Activated naive CD4-positive, alpha-beta T cell treated with anti-CD3 and anti-CD28 coated beads, Interleukin-2, amount 50 U/mL, for 16 hours (primary cell): ENCODE results near the gene SCARB2.

Experiments
- DNase-seq: peaks from one replicate; pipeline ENCODE4 v3.0.0-alpha.2; 2020

SCARB2 gene

DNA sequence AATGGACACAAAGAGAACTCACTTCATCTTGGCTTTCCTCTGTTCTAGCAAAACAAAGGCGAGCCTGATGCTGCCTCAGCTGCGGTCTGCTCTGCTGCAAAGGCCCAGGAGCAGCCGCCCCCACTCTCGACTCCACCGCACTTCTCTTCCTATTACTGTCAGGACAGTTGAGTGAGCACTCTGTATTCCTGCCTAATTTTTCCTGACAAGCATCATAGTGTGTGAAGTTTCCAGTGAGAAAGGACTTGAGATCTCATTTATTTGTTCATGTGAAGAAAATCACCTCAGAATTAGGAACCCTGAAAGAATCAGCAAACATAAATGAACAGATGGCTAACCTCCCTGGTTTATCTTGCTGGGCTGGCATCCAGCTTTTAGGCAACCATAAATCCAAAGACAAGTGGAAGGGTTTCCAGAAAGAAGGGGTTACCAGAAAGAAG, 15.6 kb downstream of the SCARB2 start:
- DNase-seq, result no peak

DNA sequence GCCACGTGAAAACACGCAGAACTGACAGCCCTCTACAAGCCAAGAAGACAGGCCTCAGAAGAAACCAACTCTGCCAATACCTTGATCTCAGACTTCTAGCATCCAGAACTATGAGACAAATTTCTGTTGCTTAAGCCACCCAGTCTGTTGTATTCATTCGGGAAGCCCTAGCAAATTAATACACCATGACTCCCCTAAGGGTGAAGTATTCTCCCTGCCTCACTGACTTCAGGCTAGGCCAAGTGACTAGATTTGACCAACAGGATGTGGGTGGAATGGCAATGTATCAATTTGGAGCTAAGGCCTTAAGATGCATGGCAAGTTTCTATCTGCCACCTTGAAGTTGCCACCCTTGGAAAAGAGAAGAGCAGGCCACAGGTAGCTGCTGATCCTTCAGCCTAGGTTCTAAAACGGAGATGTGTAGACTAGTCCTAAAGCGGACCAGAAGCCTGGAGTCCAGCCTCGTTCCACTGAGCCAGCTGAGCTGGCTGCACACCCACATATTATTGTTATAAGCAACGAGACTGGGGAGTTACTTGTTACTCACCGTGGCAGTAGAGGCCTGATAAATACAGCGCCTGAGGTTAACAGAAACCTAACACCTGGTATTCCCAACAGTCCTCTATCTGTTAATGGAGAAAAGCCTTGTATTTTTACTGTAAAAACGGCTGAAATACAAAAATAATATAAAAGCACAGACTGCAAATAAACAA, 16.4 kb downstream of the SCARB2 start:
- no peak for DNase-seq

DNA sequence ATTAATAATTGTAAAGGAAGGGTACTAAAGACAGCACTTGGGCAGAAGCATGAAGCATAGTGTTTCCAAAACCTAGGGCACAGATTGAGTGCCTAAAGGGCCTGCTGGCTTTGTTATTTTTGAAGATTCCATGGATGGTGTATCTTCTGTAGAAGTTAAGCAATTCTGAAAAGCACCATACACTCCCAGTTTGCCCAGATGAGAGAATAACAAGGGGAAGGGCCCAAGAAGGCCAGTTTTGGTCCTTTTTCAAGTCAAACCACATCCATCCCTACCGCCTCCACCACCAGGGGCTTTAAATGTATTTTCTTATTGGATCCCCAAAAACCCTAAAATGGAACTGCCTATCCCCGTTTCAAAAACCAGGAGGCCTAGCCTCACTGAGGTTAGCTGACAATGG, 17.2 kb downstream of the SCARB2 start:
- DNase-seq, result no peak

DNA sequence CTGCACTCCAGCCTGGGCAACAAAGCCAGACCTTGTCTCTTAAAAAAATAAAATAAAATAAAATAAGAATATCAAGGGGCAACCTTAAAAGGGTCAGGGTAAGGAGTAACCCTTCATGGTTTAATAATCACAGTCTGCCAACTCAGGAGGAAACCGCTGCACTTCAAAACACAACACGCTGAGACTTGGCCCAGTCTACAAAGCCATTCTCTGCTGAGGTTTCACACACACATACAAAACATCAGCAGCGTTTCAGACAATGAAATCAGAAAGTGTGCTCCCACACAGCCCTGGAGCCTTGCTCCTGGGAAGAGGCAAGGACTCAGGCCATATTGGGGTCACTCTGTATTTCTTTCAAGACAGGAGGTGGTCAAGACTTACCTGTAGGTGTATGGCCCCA, 18.3 kb downstream of the SCARB2 start:
- no peak for DNase-seq

DNA sequence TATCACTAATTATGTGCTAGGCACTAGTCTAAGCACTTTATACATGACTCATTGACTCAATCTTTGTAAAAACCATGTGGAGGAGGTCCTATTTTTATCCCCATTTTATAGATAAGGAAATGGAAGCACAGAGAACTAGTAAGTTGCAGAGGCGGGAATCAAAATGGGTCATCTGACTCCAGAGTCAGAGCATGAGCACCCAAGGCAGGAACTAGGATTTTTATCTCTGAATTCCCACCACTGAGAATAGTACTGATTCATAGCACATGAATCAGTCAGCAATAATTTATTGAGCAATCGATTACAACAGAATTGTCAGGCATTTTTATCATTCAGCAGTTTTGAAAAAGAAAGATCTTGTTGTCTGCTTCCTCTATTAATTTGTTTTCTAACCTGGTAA, 19.3 kb downstream of the SCARB2 start:
- no peak for DNase-seq

DNA sequence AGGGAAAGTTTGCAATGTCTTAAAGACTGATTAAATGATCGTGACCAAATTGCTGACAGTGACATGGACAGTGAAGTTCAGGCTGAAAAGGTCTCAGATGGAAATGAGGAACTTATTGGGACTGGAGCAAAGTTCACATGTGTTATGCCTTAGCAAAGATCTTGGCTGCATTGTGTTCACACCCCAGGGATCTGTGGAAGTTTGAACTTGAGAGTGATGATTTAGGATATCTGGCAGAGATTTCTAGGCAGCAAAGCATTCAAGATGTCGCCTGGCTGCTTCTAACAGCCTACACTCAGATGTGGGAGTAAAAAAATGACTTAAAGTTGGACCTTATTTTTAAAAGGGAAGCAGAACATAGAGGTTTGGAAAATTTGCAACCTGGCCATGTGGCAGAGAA, 21.4 kb downstream of the SCARB2 start:
- no peak for DNase-seq

DNA sequence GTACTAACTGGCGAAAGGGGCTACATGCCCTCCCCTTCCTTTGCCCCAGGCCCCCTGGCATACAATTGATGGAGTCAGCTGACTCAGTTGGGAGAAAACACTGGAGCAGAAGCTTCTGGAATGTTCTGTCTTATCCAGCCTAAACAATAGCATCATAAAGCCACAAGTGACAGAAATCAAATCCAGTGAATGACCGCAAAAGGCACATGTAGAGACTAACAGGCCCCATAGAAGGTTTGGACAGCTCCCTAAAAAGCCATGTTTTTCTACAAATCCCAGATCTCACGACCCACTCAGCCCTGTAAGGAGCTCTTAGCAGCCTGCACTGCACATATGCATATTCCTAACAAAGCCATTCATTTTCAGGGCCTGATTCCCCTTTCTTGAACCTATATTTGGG, 25.1 kb downstream of the SCARB2 start:
- no peak for DNase-seq

DNA sequence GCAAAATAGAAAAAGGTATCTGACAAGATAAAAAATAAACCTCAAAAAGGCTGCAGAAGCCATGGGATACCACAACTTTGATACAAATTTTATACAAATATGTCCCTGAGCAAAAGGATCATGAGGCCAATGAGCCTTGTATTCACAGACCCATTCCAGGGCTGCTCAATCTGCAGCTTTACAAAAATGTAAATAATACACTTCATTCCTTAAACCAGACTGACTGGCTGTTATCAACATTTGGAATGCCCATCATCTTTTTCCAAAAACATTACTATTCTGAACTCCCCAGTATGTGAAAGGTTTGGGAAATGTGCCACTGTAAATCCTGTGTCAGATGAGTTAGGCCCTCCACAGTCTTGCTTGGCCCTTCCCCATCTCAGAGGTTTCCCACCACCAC, 25.5 kb downstream of the SCARB2 start:
- no peak for DNase-seq

DNA sequence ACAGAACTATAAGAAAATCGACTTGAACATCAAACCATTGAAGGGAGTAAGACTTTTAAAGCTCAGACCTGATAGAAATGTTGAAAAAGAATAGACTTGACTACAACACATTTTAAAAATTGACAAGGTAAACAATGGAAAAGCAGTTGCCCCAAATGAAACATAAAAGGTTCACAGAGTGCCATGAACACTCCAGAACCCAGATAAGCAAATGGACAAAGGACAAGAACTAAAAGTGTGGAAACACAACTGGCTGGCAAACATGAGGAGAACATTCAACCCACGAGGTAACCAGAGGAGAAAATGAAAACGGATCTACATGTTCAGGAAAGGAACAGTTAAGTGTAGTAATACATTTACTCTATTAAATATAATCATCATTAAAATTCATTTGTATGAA, 26.5 kb downstream of the SCARB2 start:
- no peak for DNase-seq

DNA sequence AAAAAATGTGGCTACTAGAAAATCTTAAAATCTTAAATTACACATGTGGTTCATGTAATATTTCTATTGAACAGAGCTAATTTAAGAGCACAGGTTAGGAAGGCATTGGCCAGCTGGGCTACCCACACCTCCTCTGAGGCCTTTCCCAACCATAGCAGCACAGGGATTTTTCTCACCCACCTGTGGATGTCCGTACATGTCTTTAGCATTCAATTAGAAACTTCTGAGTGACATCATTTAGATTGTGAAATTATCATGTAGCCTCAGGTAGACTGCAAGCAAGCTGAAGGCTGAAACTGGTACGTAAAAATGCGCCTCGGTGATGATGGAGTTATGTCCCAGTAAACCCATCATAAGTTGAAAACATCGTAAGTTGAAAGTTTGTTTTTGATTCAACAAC, 31.2 kb downstream of the SCARB2 start:
- DNase-seq, result no peak

DNA sequence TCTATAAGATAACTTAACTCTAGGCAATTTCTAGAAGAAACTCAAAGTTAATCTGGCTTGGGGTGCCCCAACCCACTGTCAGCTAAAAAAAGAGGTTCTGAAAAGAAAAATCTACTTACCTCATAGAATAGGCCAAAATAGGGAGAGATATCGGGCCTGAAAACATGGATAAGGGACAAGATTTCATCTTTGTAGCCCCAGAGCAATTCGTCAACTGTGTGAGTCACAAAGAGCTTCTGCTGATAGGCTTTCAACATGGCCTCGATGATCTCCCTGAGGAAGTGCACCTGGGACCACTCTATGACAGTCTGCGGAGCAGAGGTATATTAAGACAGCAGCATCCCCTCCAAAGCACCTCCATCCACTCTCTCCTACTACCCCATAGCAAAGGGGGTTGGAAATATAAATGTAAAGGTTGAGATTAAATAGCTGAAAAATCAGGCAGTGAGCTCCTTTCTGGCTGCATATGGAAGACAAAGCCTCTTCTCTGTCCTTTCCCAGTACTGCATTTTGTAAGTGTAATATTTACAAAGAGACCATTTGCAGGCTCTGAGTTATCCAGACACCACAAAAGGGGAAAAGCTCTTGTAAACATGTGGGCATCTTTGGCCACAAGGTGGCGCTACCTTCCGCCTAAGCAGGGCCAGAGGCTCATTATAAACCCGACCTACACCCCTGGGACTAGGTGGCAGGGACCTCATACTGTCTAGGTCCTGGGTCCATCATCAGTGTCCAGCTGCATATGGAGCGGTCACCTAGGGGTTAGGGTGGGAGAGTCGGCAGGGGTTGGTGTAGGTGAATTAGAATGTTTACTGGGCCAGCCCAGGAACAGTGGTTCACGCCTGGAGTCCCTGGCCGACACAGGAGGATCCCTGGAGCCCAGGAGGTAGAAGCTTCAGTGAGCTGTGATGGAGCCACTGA, 34.0 kb downstream of the SCARB2 start:
- DNase-seq, result peak; percentile 82

DNA sequence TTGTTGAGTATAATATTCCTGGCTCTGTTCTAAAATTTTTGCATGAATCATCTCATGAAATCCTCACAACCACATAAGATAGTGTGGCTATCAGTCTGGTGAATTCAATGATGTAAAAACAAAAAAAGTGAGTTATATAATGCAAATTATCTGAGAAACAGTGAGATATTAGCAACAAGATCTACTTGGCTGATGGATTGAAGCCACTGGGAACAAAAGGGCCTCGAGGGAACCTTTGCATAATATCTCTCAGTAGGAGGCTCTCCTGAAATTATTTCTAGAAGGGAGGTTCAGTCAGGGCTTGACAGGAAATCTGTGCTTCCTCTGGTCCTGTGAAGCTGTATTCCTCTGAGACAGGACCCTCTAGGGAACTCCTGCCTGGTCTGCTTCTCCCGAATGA, 35.3 kb downstream of the SCARB2 start:
- DNase-seq, result no peak

DNA sequence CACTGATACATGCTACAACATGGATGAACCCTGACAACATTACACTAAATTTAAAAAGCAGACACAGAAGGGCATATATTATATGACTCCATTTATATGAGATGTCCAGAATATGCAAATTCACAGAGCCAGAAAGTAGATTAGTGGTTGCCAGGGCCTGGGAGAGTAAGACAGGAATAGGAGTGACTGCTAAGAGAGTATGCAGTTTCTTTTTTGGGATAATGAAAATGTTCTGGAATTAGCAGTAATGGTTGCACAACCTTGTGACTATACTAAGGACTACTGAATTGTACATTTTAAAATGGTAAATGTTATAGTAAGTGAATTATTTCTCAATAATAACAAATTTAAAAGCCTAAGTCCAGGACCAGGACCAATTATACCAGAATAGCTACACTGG, 35.9 kb downstream of the SCARB2 start:
- DNase-seq, result no peak

DNA sequence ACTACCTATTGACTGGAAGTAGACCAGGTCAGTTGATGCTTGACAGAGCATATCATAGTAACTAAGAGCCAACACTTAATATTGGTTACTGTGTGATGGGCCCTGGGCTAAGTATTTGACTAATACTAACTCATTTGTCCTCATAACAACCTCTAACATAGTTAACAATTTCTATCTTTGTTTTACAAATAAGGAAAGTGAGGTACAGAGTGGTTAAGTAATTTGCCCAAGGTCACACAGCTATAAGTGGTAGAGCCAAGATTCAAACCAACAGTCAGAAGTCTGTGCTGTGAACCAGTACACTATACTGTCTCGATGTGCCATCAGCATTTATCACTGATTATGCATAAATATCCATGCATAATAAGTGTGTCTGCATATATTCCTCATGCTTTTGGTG, 38.3 kb downstream of the SCARB2 start:
- no peak for DNase-seq

DNA sequence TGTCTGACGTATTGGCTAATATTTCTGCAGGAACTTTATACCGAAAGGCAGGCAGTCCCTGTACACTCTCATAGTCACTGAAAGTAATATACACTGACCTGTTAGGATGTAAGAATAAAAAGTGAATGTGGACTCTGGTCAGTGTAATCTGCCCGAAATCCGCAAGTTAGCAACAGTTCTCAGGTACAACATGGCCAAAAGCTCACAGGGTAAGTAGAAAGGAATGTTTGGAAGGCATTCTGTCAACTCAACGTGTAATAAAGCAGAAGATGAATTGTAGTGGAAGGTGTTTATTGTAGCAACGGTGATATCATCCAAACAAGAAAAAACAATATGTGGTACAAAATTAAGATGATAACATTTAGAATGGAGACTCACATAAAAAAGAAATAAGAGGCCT, 39.4 kb downstream of the SCARB2 start:
- DNase-seq, result no peak

DNA sequence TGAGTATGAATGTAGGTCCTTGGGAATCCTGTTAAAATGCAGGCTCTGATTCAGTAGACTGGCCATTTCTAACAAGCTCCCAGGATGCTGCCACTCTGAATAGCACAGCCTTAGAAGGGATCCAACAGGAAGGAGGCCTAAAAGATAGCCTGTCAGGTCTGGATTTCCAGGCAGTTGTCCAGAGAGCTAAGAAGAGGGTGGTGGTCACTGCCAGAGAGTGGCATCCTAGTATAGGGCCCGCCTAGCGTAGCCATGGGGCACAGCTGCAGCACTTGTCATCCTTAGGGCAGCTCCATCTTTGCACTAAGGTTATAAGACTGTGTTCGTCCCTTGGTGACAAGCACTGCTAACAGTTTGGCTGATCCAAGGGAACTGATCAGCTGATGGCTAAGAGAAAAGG, 44.9 kb downstream of the SCARB2 start:
- DNase-seq, result no peak

DNA sequence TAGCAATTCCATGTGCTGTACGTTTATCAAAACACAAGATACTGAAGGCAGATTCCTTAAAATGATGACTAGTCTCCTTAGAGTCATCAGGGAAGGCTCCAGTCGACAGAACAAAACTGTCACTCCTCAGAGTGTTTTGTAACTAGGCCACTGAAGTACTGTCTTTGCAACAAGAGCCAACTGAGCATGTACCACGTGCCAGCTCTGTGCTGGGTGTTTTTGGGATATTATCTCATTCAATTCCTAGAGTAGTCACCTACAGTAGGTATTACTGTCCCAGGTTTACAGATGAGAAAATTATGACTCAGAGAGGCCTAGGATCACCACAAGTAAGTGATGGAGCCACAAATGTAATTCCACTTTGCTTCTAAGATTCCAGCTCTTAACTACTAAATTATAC, 47.1 kb downstream of the SCARB2 start:
- no peak for DNase-seq

DNA sequence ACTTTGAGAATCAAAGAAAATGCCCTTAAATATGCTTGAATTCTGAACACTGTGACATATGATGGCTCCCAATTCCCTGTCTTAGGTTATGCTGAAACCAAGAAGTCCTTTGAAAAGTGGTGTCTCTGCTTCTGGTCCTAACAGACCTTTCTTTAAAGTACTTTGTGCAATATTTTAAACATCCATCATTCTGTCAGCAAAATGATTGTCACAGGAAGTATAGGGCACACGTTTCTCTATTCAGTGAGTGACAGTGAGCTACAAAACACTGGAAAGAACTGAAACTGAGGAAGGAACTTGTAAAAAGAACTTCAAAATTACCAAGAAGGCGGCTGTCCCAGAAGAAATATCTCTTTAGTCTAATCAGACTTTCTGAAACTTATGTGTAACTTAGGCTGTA, 53.3 kb downstream of the SCARB2 start:
- DNase-seq, result no peak

DNA sequence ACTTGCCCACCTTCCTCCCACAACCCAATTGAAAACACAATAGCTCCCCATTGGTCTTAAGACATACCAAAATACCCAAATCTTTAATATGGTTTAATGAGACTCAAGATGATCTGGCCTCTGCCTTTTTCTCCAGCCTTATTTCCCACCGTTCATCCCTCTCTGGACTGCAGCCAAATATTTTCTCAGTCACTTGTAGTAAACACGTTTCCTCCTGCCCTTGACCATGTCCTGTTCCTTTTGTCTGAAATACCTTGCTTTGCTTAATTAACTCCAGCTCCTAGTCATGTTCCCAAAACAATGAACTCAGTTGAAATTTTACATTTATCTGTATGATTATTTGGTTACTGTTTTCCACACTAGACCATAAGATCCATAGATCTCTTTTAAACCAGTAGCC, 57.0 kb downstream of the SCARB2 start:
- no peak for DNase-seq

DNA sequence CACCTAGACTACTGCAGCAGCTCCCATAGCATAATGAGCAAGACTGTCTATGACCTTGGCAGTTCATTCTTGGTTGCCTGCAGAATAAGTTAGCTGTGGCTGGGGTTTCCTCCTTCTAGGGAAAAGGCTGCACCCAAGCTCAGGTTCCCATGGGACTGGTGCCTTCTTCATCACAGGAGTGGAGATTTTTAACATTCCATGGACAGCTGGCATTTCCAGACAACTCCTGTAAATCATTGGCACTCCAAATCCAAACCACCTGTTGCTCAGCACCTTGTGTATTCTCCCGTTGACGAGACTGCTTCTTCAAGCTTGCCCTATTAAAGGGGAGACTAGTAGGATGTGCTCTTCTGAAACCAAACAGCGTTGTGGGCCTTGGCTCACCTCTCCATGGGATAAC, 57.6 kb downstream of the SCARB2 start:
- no peak for DNase-seq

DNA sequence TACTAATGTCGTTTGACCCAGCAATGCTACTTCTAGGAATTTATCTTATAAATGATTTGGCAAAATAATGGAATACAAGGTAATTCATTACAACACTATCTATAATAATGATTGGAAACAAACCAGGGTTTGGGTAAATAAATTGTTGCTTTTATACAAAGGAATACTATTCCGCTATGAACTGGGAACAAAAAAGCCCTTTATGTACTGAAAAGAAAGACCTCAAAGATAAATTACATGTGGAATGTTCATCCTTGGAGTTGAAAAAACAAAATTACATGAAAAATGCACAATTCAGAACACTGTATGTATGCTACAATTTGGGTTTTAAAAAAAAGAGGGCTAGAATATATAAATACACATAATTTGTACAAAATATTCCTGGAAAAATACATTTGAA, 60.3 kb downstream of the SCARB2 start:
- no peak for DNase-seq

DNA sequence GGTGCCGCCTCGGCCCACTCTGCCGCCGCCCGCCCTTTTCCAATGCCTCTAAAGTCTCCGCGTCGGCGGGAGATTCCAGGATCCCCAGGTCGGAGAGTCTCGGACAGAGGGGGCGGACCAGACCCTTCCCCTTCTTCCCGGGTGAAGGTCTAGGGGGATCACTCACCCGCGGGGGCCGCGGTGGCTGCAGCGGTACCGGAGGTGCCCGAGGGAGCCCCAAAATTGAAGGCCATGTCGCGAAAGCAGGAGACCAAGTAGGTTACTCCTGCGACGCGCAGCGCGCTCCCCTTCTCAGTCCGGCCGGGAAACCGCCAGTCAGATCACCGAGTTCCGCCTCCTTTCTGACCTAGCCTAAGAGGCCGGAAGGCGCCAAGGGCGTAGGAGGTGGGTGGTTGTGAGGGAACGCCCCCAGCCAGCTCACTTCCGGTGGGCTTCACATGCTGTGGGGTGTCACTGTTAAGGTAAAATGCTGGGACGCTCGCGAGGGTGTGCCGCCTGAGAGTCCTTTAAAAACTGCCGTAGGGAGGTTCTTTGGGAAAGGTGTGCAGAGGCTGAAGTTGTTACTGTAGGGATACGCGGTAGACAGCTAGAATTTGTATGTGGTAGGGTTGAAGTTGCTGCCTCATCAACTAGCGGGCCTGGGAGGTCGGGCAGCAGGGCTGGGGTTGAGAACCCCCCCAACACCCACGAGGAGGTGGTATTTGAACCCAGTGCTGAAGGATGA, 65.3 kb downstream of the SCARB2 start, which contains the start of gene NUP54:
TSS of gene NUP54 (minus strand) at position 256 of the 724 bp plus-strand sequence. CDS start at position 233, 23 bp downstream.
- DNase-seq, result peak; percentile 96

DNA sequence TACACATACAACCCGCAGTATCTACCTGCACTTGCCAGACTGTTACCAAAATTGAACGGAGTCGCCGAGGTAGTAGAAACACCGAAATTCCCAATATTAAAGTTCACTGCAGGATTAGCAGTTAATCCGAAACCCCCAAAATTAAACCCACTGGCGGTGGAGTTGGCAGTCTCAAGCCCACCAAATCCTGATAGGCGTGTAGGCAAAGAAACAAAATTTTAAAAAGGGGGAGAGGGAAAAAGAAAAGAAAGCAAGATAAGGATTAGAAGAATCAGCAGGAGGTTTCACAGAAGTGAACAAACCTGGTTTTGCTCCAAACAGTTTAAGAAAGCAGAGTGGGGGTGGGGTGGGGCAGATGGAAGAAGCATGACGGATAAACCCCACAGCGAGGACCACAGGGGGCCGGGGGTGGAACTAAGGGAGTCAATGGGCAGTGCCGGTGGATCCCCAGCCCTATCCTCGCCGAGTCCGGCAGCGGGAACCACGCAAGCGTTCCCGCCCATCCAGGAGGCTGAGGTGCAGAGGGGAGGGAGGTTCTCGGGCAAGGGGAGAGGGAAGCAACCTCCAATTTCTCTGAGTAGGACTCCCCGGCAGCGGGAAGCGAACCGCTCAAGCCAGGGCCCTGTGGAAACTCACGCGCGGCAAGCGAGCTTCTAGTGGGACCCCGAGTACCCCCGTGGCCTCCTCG, 66.0 kb downstream of the SCARB2 start:
- peak; percentile 29 for DNase-seq
